ENCODE data around the gene CDC45.

DNA sequence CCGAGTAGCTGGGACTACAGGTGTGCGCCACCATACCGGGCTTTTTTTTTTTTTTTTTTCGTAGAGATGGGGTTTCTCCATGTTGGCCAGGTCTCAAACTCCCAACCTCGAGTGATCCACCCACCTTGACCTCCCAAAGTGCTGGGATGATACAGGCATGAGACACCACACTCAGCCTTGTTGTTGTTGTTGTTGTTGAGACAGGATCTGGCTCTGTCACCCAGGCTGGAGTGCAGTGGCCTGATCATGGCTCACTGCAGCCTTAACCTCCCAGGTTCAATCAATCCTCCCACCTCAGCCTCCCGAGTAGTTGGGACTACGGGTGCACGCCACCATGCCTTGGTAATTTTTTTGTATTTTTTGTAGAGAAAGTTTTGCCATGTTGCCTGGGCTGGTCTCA is 67.9 kb downstream of the CDC45 start:
- TF ChIP-seq, protein P1, sequence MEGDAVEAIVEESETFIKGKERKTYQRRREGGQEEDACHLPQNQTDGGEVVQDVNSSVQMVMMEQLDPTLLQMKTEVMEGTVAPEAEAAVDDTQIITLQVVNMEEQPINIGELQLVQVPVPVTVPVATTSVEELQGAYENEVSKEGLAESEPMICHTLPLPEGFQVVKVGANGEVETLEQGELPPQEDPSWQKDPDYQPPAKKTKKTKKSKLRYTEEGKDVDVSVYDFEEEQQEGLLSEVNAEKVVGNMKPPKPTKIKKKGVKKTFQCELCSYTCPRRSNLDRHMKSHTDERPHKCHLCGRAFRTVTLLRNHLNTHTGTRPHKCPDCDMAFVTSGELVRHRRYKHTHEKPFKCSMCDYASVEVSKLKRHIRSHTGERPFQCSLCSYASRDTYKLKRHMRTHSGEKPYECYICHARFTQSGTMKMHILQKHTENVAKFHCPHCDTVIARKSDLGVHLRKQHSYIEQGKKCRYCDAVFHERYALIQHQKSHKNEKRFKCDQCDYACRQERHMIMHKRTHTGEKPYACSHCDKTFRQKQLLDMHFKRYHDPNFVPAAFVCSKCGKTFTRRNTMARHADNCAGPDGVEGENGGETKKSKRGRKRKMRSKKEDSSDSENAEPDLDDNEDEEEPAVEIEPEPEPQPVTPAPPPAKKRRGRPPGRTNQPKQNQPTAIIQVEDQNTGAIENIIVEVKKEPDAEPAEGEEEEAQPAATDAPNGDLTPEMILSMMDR (IDR thresholded peaks at IDR 0.05) = no peak
- no peak for TF ChIP-seq POLR2A (IDR thresholded peaks at IDR 0.05)
